SK-N-SH (cell line): Measurements from ENCODE around the gene ANLN. TPM values are rescaled to one million over a fixed set of nuclear protein-coding genes. Genes with fewer than 3 reads are reported as not detected.
"Not testable (repeated sequence)": the region's sequence is repeated elsewhere in the genome, so short reads cannot be mapped to it uniquely, and the experiment has no call there.

Experiments used
- CTCF ChIA-PET: fragments of 300-600, 350-600 bp; formaldehyde crosslinking; extraction: SDS; loops from one replicate; lab custom pipeline; 2021; lab: Yijun Ruan, JAX
- POLR2A ChIA-PET: fragments of 350-600 bp; sonication (Branson Sonifier 250); formaldehyde crosslinking; extraction: SDS; loops from one replicate; lab custom pipeline; 2020; ENCODE audit warnings: antibody characterized with exemption, inconsistent platforms; lab: Yijun Ruan, JAX
- DNase-seq: peaks from one replicate; pipeline ENCODE4 v3.0.0; 2012
- H2AFZ ChIP-seq: fragments of 200-600 bp; sonication (generic); 2 replicates; pipeline ENCODE4 v1.8.1; 2016; ENCODE audit warnings: antibody characterized with exemption, mild to moderate bottlenecking, low read depth
- H3F3A ChIP-seq: fragments of 200-600 bp; sonication (generic); replicated peaks from 2 replicates; pipeline ENCODE3; 2016; ENCODE audit warnings: antibody characterized with exemption, mild to moderate bottlenecking; ENCODE audit not compliant: insufficient read depth
- H3K27ac ChIP-seq, 2 experiments: fragments of 200-500 bp in 1 of 2; fragments of 200-600 bp in 1 of 2; sonication (Bioruptor generic) in 1 of 2; sonication (generic), shearing (Covaris generic) in 1 of 2; 2 replicates each; pipeline versions ENCODE4 v1.5.1 to v1.6.1; 2014 to 2016; ENCODE audit warnings: low read depth in 2 of 2, inconsistent platforms in 1 of 2, low read length in 1 of 2, mild to moderate bottlenecking in 1 of 2, mixed read lengths in 1 of 2
- H3K27me3 ChIP-seq: fragments of 200-600 bp; sonication (generic), shearing (Covaris generic); 2 replicates; pipeline ENCODE4 v1.6.1; 2016; ENCODE audit warnings: mixed run types; ENCODE audit not compliant: insufficient read depth
- H3K36me3 ChIP-seq, 2 experiments: fragments of 200-500 bp in 1 of 2; fragments of 200-600 bp in 1 of 2; sonication (Bioruptor generic) in 1 of 2; sonication (generic) in 1 of 2; replicated peaks in 1 of 2; 2 replicates each; pipeline versions ENCODE3 to v1.5.1; 2014 to 2016; ENCODE audit warnings: low read length in 1 of 2, mild to moderate bottlenecking in 1 of 2; ENCODE audit not compliant: insufficient read depth in 2 of 2, control insufficient read depth in 1 of 2
- H3K4me1 ChIP-seq, 2 experiments: fragments of 200-500 bp in 1 of 2; fragments of 200-600 bp in 1 of 2; sonication (Bioruptor generic) in 1 of 2; sonication (generic), shearing (Covaris generic) in 1 of 2; 2 replicates each; pipeline versions ENCODE4 v1.5.1 to v1.6.1; 2014 to 2016; ENCODE audit warnings: low read depth in 1 of 2, low read length in 1 of 2, mixed run types in 1 of 2; ENCODE audit not compliant: insufficient read depth in 2 of 2, control insufficient read depth in 1 of 2
- H3K4me2 ChIP-seq: fragments of 200-600 bp; sonication (generic), shearing (Covaris generic); 2 replicates; pipeline ENCODE4 v1.6.1; 2017; ENCODE audit warnings: mixed run types
- H3K4me3 ChIP-seq, 2 experiments: fragments of 200-500 bp in 1 of 2; fragments of 200-600 bp in 1 of 2; sonication (Bioruptor generic) in 1 of 2; sonication (generic), shearing (Covaris generic) in 1 of 2; 2 replicates each; pipeline versions ENCODE4 v1.5.1 to v1.8.1; 2014 to 2016; ENCODE audit warnings: low read depth in 2 of 2, inconsistent platforms in 1 of 2, low read length in 1 of 2, mild to moderate bottlenecking in 1 of 2, mixed read lengths in 1 of 2, moderate library complexity in 1 of 2
- H3K79me2 ChIP-seq: fragments of 200-600 bp; sonication (generic); 2 replicates; pipeline ENCODE4 v1.8.1; 2017; ENCODE audit warnings: mild to moderate bottlenecking; ENCODE audit not compliant: insufficient read depth
- H3K9ac ChIP-seq: fragments of 200-600 bp; sonication (generic); 2 replicates; pipeline ENCODE4 v1.6.1; 2017; ENCODE audit warnings: mixed run types
- H3K9me2 ChIP-seq: fragments of 200-600 bp; sonication (generic); 2 replicates; pipeline ENCODE4 v1.6.1; 2017; ENCODE audit warnings: mixed run types
- H3K9me3 ChIP-seq: fragments of 200-600 bp; sonication (generic); 2 replicates; pipeline ENCODE4 v1.6.1; 2017; ENCODE audit warnings: mixed run types, mild to moderate bottlenecking, moderate library complexity
- H4K20me1 ChIP-seq: fragments of 200-600 bp; sonication (generic); 2 replicates; pipeline ENCODE4 v1.6.1; 2017; ENCODE audit warnings: mild to moderate bottlenecking, mixed run types; ENCODE audit not compliant: insufficient read depth
- EP300 ChIP-seq, 2 experiments: IDR thresholded peaks; 2 replicates each; pipeline versions ENCODE4 v1.4.0 to v1.6.1; 2012; ENCODE audit warnings: borderline replicate concordance in 1 of 2, low read depth in 1 of 2, low read length in 1 of 2
- EZH2phosphoT487 ChIP-seq: fragments of 200-600 bp; sonication (generic); IDR thresholded peaks from 2 replicates; pipeline ENCODE4 v1.6.1; 2017; ENCODE audit warnings: low read depth, mixed run types, mild to moderate bottlenecking, antibody characterized with exemption, moderate library complexity, borderline replicate concordance
- FOSL2 ChIP-seq: IDR thresholded peaks from 2 replicates; pipeline ENCODE4 v1.4.0; 2012; ENCODE audit warnings: low read depth, mild to moderate bottlenecking, moderate library complexity, borderline replicate concordance
- FOXM1 ChIP-seq: IDR thresholded peaks from 2 replicates; pipeline ENCODE4 v1.4.0; 2012; ENCODE audit warnings: low read depth, mild to moderate bottlenecking
- GATA2 ChIP-seq: sonication (generic); formaldehyde crosslinking; IDR thresholded peaks from 2 replicates; pipeline ENCODE4 v1.5.0; 2020; ENCODE audit warnings: mild to moderate bottlenecking, missing genetic modification reagents
- JUND ChIP-seq: IDR thresholded peaks from 2 replicates; pipeline ENCODE4 v1.4.0; 2012
- MEF2A ChIP-seq: IDR thresholded peaks from 2 replicates; pipeline ENCODE4 v1.4.0; 2012; ENCODE audit warnings: low read depth, borderline replicate concordance
- NFIC ChIP-seq: IDR thresholded peaks from 2 replicates; pipeline ENCODE4 v1.4.0; 2012; ENCODE audit warnings: borderline replicate concordance
- NRF1 ChIP-seq: IDR thresholded peaks from 2 replicates; pipeline ENCODE4 v1.6.1; 2012; ENCODE audit warnings: low read depth, mild to moderate bottlenecking, low read length
- PBX3 ChIP-seq: IDR thresholded peaks from 2 replicates; pipeline ENCODE4; 2012
- RXRA ChIP-seq: IDR thresholded peaks from 2 replicates; pipeline ENCODE4 v1.4.0; 2012; ENCODE audit warnings: low read depth, mild to moderate bottlenecking, borderline replicate concordance
- USF2 ChIP-seq: fragments of 150-350 bp; IDR thresholded peaks from 2 replicates; pipeline ENCODE4 v1.6.1; 2017; ENCODE audit warnings: antibody characterized with exemption, low read length, low read depth, borderline replicate concordance
- WGBS: methylation state at CpG from one replicate; pipeline ENCODE4 v1.1.6; 2017; ENCODE audit warnings: low lambda C conversion rate; 5-methylcytosine and 5-hydroxymethylcytosine counted together
- polyA plus RNA-seq, 3 experiments: library from polyadenylated mRNA; depleted of rRNA; stranded (reverse); fragments of >200 nt; gene quantifications; 2 replicates each; pipeline ENCODE4 v1.2.3, GENCODE V29; 2012
- TF ChIP-seq, protein P1 (sequence below): fragments of 200-600 bp; sonication (generic); IDR thresholded peaks from 2 replicates; pipeline ENCODE4 v1.6.1; 2017; ENCODE audit warnings: antibody characterized with exemption, mild to moderate bottlenecking, moderate library complexity

The ANLN gene
- polyA plus RNA-seq, 1 of the 3 experiments (the other 2 are of a cell fraction): 17.1 TPM

DNA sequence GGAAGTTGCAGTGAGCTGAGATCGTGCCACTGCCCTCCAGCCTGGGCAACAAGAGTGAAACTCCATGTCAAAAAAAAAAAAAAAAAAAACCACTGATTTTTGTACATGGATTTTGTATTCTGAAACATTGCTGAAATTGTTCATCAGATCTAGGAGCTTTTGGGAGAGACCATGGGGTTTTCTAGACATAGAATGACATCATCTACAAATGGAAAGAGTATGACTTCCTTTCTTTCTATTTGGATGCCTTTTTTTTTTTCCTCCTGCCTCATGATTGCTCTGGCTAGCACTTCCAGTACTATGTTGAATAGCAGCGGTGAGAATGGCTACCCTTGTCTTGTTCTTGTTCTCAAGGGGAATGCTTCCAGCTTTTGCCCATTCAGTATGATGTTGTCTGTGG lies 89.1 kb downstream of the ANLN start:
- Histone ChIP-seq H3K27ac (no peak overlapping the region), H3F3A (no peaks in the 10 kb centered on the region)
- DNase-seq: no peak

GRCh38 chr7:36483853-36484252 lies 94.2 kb downstream of the ANLN start:
- 32% methylated on average over 3 of the region's 4 CpGs for WGBS
- DNase-seq, H3K9ac ChIP-seq, H3K9me3 ChIP-seq, H3K9me2 ChIP-seq, H4K20me1 ChIP-seq, H3F3A ChIP-seq, H3K4me1 ChIP-seq, H3K27me3 ChIP-seq, H3K4me2 ChIP-seq, H3K36me3 ChIP-seq, H3K4me3 ChIP-seq, H2AFZ ChIP-seq, H3K79me2 ChIP-seq, H3K27ac ChIP-seq: not testable (repeated sequence)
- POLR2A ChIA-PET: interaction anchor here (0.7 kb wide), 1 partner anchor 441 kb away, joined by 4 read pairs; no protein-coding TSS in a partner anchor
- CTCF ChIA-PET: interaction anchor here (1.4 to 18.3 kb wide), 5 partner anchors 11 to 714 kb away, joined by 3 to 214 read pairs (median 15); no protein-coding TSS in a partner anchor

More for the DNA sequence above, 89.1 kb downstream of the ANLN start:
- Histone ChIP-seq H3K4me2 (no peak overlapping the region), H3K9ac (no peak overlapping the region), H3K79me2 (no peaks in the 10 kb centered on the region), H3K36me3 (no peaks in the 10 kb centered on the region), H2AFZ (no peak overlapping the region), H3K4me1 (0 out of 4 replicates have a peak, but pooled peaks cover 0 to 4% of the 10 kb centered on the region in 2 experiments), H3K9me3 (no peaks in the 10 kb centered on the region), H3K27me3 (peaks cover 4% of the 10 kb centered on the region; the same call in 1 of the 2 replicates), H3K4me3 (no peak overlapping the region), H4K20me1 (no peaks in the 10 kb centered on the region), H3K9me2 (no peaks in the 10 kb centered on the region)
- TF ChIP-seq RXRA (no peak), FOXM1 (no peak), NFIC (no peak), NRF1 (no peak), MEF2A (no peak)
- TF ChIP-seq, protein P1, sequence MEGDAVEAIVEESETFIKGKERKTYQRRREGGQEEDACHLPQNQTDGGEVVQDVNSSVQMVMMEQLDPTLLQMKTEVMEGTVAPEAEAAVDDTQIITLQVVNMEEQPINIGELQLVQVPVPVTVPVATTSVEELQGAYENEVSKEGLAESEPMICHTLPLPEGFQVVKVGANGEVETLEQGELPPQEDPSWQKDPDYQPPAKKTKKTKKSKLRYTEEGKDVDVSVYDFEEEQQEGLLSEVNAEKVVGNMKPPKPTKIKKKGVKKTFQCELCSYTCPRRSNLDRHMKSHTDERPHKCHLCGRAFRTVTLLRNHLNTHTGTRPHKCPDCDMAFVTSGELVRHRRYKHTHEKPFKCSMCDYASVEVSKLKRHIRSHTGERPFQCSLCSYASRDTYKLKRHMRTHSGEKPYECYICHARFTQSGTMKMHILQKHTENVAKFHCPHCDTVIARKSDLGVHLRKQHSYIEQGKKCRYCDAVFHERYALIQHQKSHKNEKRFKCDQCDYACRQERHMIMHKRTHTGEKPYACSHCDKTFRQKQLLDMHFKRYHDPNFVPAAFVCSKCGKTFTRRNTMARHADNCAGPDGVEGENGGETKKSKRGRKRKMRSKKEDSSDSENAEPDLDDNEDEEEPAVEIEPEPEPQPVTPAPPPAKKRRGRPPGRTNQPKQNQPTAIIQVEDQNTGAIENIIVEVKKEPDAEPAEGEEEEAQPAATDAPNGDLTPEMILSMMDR: no peak
- ChIA-PET POLR2A (no interaction called here), CTCF (interaction anchor here (1.0 to 18.3 kb wide), 3 partner anchors 9 to 719 kb away, joined by 5 to 214 read pairs (median 23); no protein-coding TSS in a partner anchor)
- WGBS: 37% methylated on average over 2 of the region's 2 CpGs

- no peak for DNase-seq
- Histone ChIP-seq H3K36me3 (no peaks in the 10 kb centered on the region), H3K4me1 (no peaks in the 10 kb centered on the region), H3K9me2 (no peaks in the 10 kb centered on the region), H3K27me3 (peaks cover 4% of the 10 kb centered on the region; the same call in 1 of the 2 replicates), H3K9ac (no peak overlapping the region), H3K27ac (no peak overlapping the region), H3K79me2 (no peaks in the 10 kb centered on the region), H4K20me1 (no peaks in the 10 kb centered on the region), H3K9me3 (no peaks in the 10 kb centered on the region), H3K4me3 (no peak overlapping the region), H3K4me2 (no peak overlapping the region), H3F3A (no peaks in the 10 kb centered on the region), H2AFZ (no peak overlapping the region)
- ChIA-PET CTCF (interaction anchor here (1.0 to 10.8 kb wide), 8 partner anchors 11 to 713 kb away, joined by 3 to 306 read pairs (median 16); no protein-coding TSS in a partner anchor), POLR2A (interaction anchor here (0.7 kb wide), 1 partner anchor 440 kb away, joined by 4 read pairs; no protein-coding TSS in a partner anchor)
- WGBS: 76% methylated on average over 8 of the region's 8 CpGs
- TF ChIP-seq, protein P1: no peak
- TF ChIP-seq EZH2phosphoT487: no peak
- no peak for TF ChIP-seq FOSL2
- no peak for TF ChIP-seq PBX3
- TF ChIP-seq JUND: no peak
- no peak for TF ChIP-seq NFIC
- TF ChIP-seq USF2: no peak
- no peak for TF ChIP-seq EP300 (IDR thresholded peaks at IDR 0.05; ENCODE audit: borderline replicate concordance in 1 of 2, low read depth in 1 of 2, low read length in 1 of 2)
- no peak for TF ChIP-seq GATA2 (CRISPR knock-in tag)
Observed at GRCh38 chr7:36484265-36484664, 94.6 kb downstream of the ANLN start.
